ENCODE data around the gene UCN. TPM values are rescaled to one million over a fixed set of nuclear protein-coding genes. Genes with fewer than 3 reads are reported as not detected.
"Not testable (repeated sequence)": the region's sequence is repeated elsewhere in the genome, so short reads cannot be mapped to it uniquely, and the experiment has no call there.

The UCN gene
- total RNA-seq, 4 donors from 2014 or later, result 2.3 to 8.5 (median 2.3) TPM; not detected in 1

GRCh38 chr2:27270131-27270530 lies 38.1 kb downstream of the UCN start:
- Histone ChIP-seq H3K9me3 (no peaks in the 10 kb centered on the region), H3K27ac (no peak overlapping the region), H3K27me3 (no peaks in the 10 kb centered on the region), H3K4me3 (no peak overlapping the region), H3K4me1 (peaks cover 0 to 1% of the 10 kb centered on the region in 2 donors), H3K36me3 (no peaks in the 10 kb centered on the region)
- intact Hi-C loops (cut with DNase I; ENCODE audit: low total_unique reads), result no loop called here
- TF ChIP-seq CTCF (IDR thresholded peaks at IDR 0.05), result no peak
- TF ChIP-seq POLR2A (IDR thresholded peaks at IDR 0.05), result no peak
- no peak for DNase-seq

GRCh38 chr2:27268296-27268695 lies 39.9 kb downstream of the UCN start:
- H3K4me3 ChIP-seq; H3K36me3 ChIP-seq; H3K27me3 ChIP-seq; H3K9me3 ChIP-seq; H3K4me1 ChIP-seq; DNase-seq; intact Hi-C loops (cut with DNase I; ENCODE audit: low total_unique reads); H3K27ac ChIP-seq: not testable (repeated sequence)

GRCh38 chr2:27265536-27265870 lies 42.7 kb downstream of the UCN start:
- Histone ChIP-seq H3K9me3 (no peaks in the 10 kb centered on the region), H3K4me1 (peaks cover 0 to 23% of the 10 kb centered on the region in 2 donors), H3K27me3 (peaks cover 21 to 22% of the 10 kb centered on the region in 2 donors), H3K27ac (no peak overlapping the region), H3K4me3 (no peak overlapping the region), H3K36me3 (no peaks in the 10 kb centered on the region)
- TF ChIP-seq CTCF (IDR thresholded peaks at IDR 0.05) (no peak), POLR2A (IDR thresholded peaks at IDR 0.05) (no peak)
- no peak for DNase-seq
- intact Hi-C loops (cut with DNase I; ENCODE audit: low total_unique reads), result no loop called here

GRCh38 chr2:27264753-27265535 lies 43.3 kb downstream of the UCN start:
- intact Hi-C loops (cut with DNase I; ENCODE audit: low total_unique reads), result no loop called here
- no peaks in the 10 kb centered on the region for H3K9me3 ChIP-seq
- TF ChIP-seq POLR2A (IDR thresholded peaks at IDR 0.05) (no peak), CTCF (IDR thresholded peaks at IDR 0.05) (peak; percentile 39 to 53 (median 52))
- H3K4me1 ChIP-seq, result peaks cover 0 to 23% of the 10 kb centered on the region in 2 donors
- H3K27me3 ChIP-seq, result peaks cover 21 to 25% of the 10 kb centered on the region in 2 donors
- no peaks in the 10 kb centered on the region for H3K36me3 ChIP-seq
- peak overlapping the region; percentile 14 to 19 for H3K4me3 ChIP-seq
- DNase-seq, result peak; percentile 51 to 53
- no peak overlapping the region for H3K27ac ChIP-seq

GRCh38 chr2:27264253-27264752 lies 43.9 kb downstream of the UCN start:
- Histone ChIP-seq H3K9me3 (no peaks in the 10 kb centered on the region), H3K27me3 (peaks cover 21 to 25% of the 10 kb centered on the region in 2 donors), H3K4me1 (peaks cover 0 to 23% of the 10 kb centered on the region in 2 donors), H3K27ac (no peak overlapping the region), H3K4me3 (peak overlapping the region in 1 of 2 donors; percentile 19), H3K36me3 (no peaks in the 10 kb centered on the region)
- intact Hi-C loops (cut with DNase I; ENCODE audit: low total_unique reads), result no loop called here
- TF ChIP-seq POLR2A (IDR thresholded peaks at IDR 0.05) (no peak), CTCF (IDR thresholded peaks at IDR 0.05) (no peak)
- no peak for DNase-seq

Data from uterus (tissue), 4 donors.